GM23338 (cell line): ENCODE measurements around the gene CRYZL1. TPM values are rescaled to one million over a fixed set of nuclear protein-coding genes. Genes with fewer than 3 reads are reported as not detected.

Experiments
- ATAC-seq: fragments of 200-7000 bp; cut with Tn5 transposase; 3 replicates; pipeline ENCODE4 v1.9.1; 2020
- DNase-seq: peaks from one replicate; pipeline ENCODE4 v3.0.0-alpha.2; 2015; ENCODE audit warnings: low spot score
- H2AFZ ChIP-seq: fragments of 200-600 bp; sonication (generic); 2 replicates; pipeline ENCODE4 v1.8.0; 2016; ENCODE audit warnings: antibody characterized with exemption, mild to moderate bottlenecking, moderate library complexity
- H3F3A ChIP-seq: fragments of 200-600 bp; sonication (generic); replicated peaks from 2 replicates; pipeline ENCODE4 v1.8.0; 2017; ENCODE audit warnings: antibody characterized with exemption, mixed run types, low read depth
- H3K27ac ChIP-seq: fragments of 200-600 bp; sonication (generic); 2 replicates; pipeline ENCODE4 v1.6.1; 2016; ENCODE audit warnings: low read depth
- H3K27me3 ChIP-seq: fragments of 200-600 bp; sonication (generic); 2 replicates; pipeline ENCODE4 v1.8.0; 2016; ENCODE audit warnings: mild to moderate bottlenecking, mixed run types, moderate library complexity; ENCODE audit not compliant: insufficient read depth
- H3K36me3 ChIP-seq: fragments of 200-600 bp; sonication (generic); 2 replicates; pipeline ENCODE4 v1.8.0; 2016; ENCODE audit warnings: mild to moderate bottlenecking; ENCODE audit not compliant: insufficient read depth
- H3K4me1 ChIP-seq: fragments of 200-600 bp; sonication (generic); 2 replicates; pipeline ENCODE4 v1.8.0; 2016; ENCODE audit warnings: mild to moderate bottlenecking, moderate library complexity; ENCODE audit not compliant: insufficient read depth
- H3K4me2 ChIP-seq: fragments of 200-600 bp; sonication (generic); 2 replicates; pipeline ENCODE4 v1.7.1; 2017; ENCODE audit warnings: mixed run types
- H3K4me3 ChIP-seq: fragments of 200-600 bp; sonication (generic); 2 replicates; pipeline ENCODE4 v1.6.1; 2016; ENCODE audit warnings: mixed run types
- H3K79me2 ChIP-seq: fragments of 200-600 bp; sonication (generic); replicated peaks from 2 replicates; pipeline ENCODE4 v1.8.0; 2017; ENCODE audit warnings: mild to moderate bottlenecking; ENCODE audit not compliant: insufficient read depth
- H3K9me2 ChIP-seq: fragments of 200-600 bp; sonication (generic); 2 replicates; pipeline ENCODE4 v1.8.0; 2017; ENCODE audit not compliant: insufficient read depth
- H4K20me1 ChIP-seq: fragments of 200-600 bp; sonication (generic); replicated peaks from 2 replicates; pipeline ENCODE4 v1.8.0; 2017; ENCODE audit warnings: mild to moderate bottlenecking; ENCODE audit not compliant: insufficient read depth
- H3K27ac Mint-ChIP-seq: 2 replicates; pipeline ENCODE4 v1.8.0; 2020; ENCODE audit warnings: inconsistent platforms, mild to moderate bottlenecking, moderate library complexity, mixed read lengths
- H3K27me3 Mint-ChIP-seq: 3 replicates; pipeline ENCODE4 v1.8.0; 2022; ENCODE audit warnings: low read depth, mild to moderate bottlenecking, moderate library complexity, mixed read lengths, inconsistent platforms; ENCODE audit not compliant: insufficient read depth, poor library complexity
- H3K36me3 Mint-ChIP-seq: 3 replicates; pipeline ENCODE4 v1.8.0; 2021; ENCODE audit warnings: low read depth, mild to moderate bottlenecking, inconsistent platforms, moderate library complexity, mixed read lengths
- H3K4me1 Mint-ChIP-seq: 3 replicates; pipeline ENCODE4 v1.8.0; 2020; ENCODE audit warnings: mild to moderate bottlenecking, inconsistent platforms, mixed read lengths
- H3K4me3 Mint-ChIP-seq: 3 replicates; pipeline ENCODE4 v1.8.0; 2021; ENCODE audit warnings: moderate library complexity, mild to moderate bottlenecking, inconsistent platforms, mixed read lengths
- H3K9me3 Mint-ChIP-seq: 3 replicates; pipeline ENCODE4 v1.8.0; 2020; ENCODE audit warnings: moderate library complexity, mild to moderate bottlenecking, inconsistent platforms, mixed read lengths
- CREB1 ChIP-seq: fragments of 250-450 bp; sonication (Bioruptor Pico); IDR thresholded peaks from 2 replicates; pipeline ENCODE4 v1.5.0; 2020; ENCODE audit warnings: low read depth, mild to moderate bottlenecking, moderate library complexity
- CTCF ChIP-seq, 2 experiments: fragments of 200-600 bp in 1 of 2; sonication (generic) in 1 of 2; conservative IDR thresholded peaks; 2 replicates each; pipeline versions ENCODE4 v1.5.1 to v1.6.1; 2016 to 2017; ENCODE audit warnings: antibody characterized with exemption in 2 of 2, low read depth in 2 of 2, mild to moderate bottlenecking in 2 of 2, moderate library complexity in 1 of 2
- ETS1 ChIP-seq: IDR thresholded peaks from 2 replicates; pipeline ENCODE4 v1.6.1; 2016; ENCODE audit warnings: antibody characterized with exemption
- EZH2 ChIP-seq: fragments of 200-600 bp; sonication (generic); IDR thresholded peaks from one replicate; pipeline ENCODE4 v1.8.0; 2017; ENCODE audit warnings: antibody characterized with exemption, mild to moderate bottlenecking, low read depth; ENCODE audit not compliant: unreplicated experiment
- EZH2phosphoT487 ChIP-seq: fragments of 200-600 bp; sonication (generic); IDR thresholded peaks from one replicate; pipeline ENCODE4 v1.8.1; 2018; ENCODE audit warnings: antibody characterized with exemption; ENCODE audit not compliant: unreplicated experiment
- JUNB ChIP-seq: IDR thresholded peaks from one replicate; pipeline ENCODE4 v1.6.1; 2016; ENCODE audit warnings: antibody characterized with exemption; ENCODE audit not compliant: unreplicated experiment
- NANOG ChIP-seq: IDR thresholded peaks from 2 replicates; pipeline ENCODE4 v1.6.1; 2016; ENCODE audit warnings: antibody characterized with exemption, borderline replicate concordance
- POLR2AphosphoS5 ChIP-seq: IDR thresholded peaks from 2 replicates; pipeline ENCODE4 v1.6.1; 2016; ENCODE audit warnings: antibody characterized with exemption, low read depth
- REST ChIP-seq: IDR thresholded peaks from one replicate; pipeline ENCODE4 v1.6.1; 2018; ENCODE audit warnings: antibody characterized with exemption; ENCODE audit not compliant: unreplicated experiment
- STAT1 ChIP-seq: IDR thresholded peaks from one replicate; pipeline ENCODE4 v1.6.1; 2016; ENCODE audit warnings: antibody characterized with exemption; ENCODE audit not compliant: unreplicated experiment
- ZNF114 ChIP-seq: fragments of 250-450 bp; sonication (Bioruptor Pico); IDR thresholded peaks from 2 replicates; pipeline ENCODE4 v1.5.0; 2020; ENCODE audit warnings: mild to moderate bottlenecking, moderate library complexity
- ZNF331 ChIP-seq: fragments of 250-450 bp; sonication (Bioruptor Pico); IDR thresholded peaks from 2 replicates; pipeline ENCODE4 v1.5.0; 2020; ENCODE audit warnings: low read depth, mild to moderate bottlenecking, moderate library complexity
- ZNF462 ChIP-seq: fragments of 250-450 bp; sonication (Bioruptor Pico); IDR thresholded peaks from 2 replicates; pipeline ENCODE4 v1.5.0; 2020; ENCODE audit warnings: mild to moderate bottlenecking, moderate library complexity
- polyA plus RNA-seq: library from polyadenylated mRNA; unstranded; fragments of >200 nt; fragmentation: Nextera tagmentation; extraction: Ambion mirVana; gene quantifications from 2 replicates; pipeline ENCODE4 v1.2.1, GENCODE V29; 2016
- total RNA-seq: library from RNA; depleted of rRNA; stranded (reverse); fragments of >200 nt; shearing (Covaris generic); gene quantifications from 2 replicates; pipeline ENCODE4 v1.2.3, GENCODE V29; 2014

The CRYZL1 gene
- total and polyA plus RNA-seq, 2 experiments from 2014 or later: 23.8 to 40.5 TPM

GRCh38 chr21:33663241-33663640 lies 21.7 kb upstream of the CRYZL1 start:
- Mint-ChIP-seq H3K4me3 (no peak overlapping the region), H3K27ac (no peak overlapping the region), H3K4me1 (peaks cover 32% of the 10 kb centered on the region), H3K27me3 (peaks cover 1% of the 10 kb centered on the region), H3K36me3 (0 out of 3 replicates have a peak, but pooled peaks cover 3% of the 10 kb centered on the region), H3K9me3 (no peaks in the 10 kb centered on the region)
- Histone ChIP-seq H3K36me3 (no peaks in the 10 kb centered on the region), H3K4me1 (no peaks in the 10 kb centered on the region; the same call in 1 of the 2 replicates), H3K27me3 (no peaks in the 10 kb centered on the region), H3K79me2 (peaks cover 100% of the 10 kb centered on the region), H3K4me2 (no peak overlapping the region), H4K20me1 (peaks cover 46% of the 10 kb centered on the region), H2AFZ (no peak overlapping the region), H3F3A (no peaks in the 10 kb centered on the region), H3K27ac (no peak overlapping the region), H3K4me3 (no peak overlapping the region), H3K9me2 (no peaks in the 10 kb centered on the region)
- no peak for DNase-seq
- TF ChIP-seq POLR2AphosphoS5: no peak
- TF ChIP-seq NANOG: no peak
- TF ChIP-seq EZH2phosphoT487: no peak
- no peak for TF ChIP-seq ZNF114 (CRISPR knock-in tag)
- TF ChIP-seq JUNB: no peak
- TF ChIP-seq EZH2: no peak
- no peak for TF ChIP-seq ZNF462 (CRISPR knock-in tag)
- TF ChIP-seq STAT1: no peak
- TF ChIP-seq REST: no peak
- no peak for TF ChIP-seq ETS1
- no peak for TF ChIP-seq CREB1 (CRISPR knock-in tag)
- TF ChIP-seq CTCF (conservative IDR thresholded peaks at IDR 0.05; ENCODE audit: low read depth in 2 of 2): no peak
- TF ChIP-seq ZNF331 (CRISPR knock-in tag): no peak
- no peak for ATAC-seq
